ENCODE measurements around the gene ELMO3.
A peak's percentile ranks its signal among the peaks of the same experiment; 100 is the strongest.

Gene ELMO3

DNA sequence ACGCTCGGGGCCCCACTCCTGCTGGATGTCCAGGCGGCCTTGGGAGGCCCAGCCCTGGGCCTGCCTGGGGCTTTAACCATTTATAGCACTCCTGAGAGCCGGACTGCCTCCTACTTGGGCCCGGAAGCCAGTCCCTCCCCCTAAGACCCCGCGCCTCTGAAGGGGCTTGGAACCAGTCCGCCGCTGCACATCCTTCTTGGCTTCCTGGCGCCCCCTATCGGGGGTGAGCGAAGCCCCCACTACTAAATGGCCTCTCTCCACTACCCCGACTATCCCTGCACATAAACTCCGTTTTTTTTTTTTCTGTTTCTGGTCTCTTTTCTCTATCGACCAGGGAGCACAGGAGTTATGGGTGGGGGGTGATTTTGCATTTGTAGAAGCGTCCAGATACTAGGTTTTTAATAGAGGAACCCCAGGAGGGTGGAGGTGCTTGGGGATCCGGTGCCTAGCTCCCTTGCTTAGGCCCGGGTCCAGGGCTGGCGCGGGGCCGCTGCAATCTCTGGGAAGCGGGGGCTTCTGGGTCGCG lies 29.2 kb upstream of the ELMO3 start:
- peaks cover 7 to 65% (median 58%) of the 10 kb centered on the region in 4 donors for H3K4me1 ChIP-seq
- peaks cover 0 to 15% of the 10 kb centered on the region in 2 donors for H3K27me3 ChIP-seq
- H3K4me3 ChIP-seq, result peak overlapping the region; percentile 49 to 59
- peak overlapping the region; percentile 92 to 96 for H3K27ac ChIP-seq
- no peaks in the 10 kb centered on the region for H3K9me3 ChIP-seq
- TF ChIP-seq, protein P1, sequence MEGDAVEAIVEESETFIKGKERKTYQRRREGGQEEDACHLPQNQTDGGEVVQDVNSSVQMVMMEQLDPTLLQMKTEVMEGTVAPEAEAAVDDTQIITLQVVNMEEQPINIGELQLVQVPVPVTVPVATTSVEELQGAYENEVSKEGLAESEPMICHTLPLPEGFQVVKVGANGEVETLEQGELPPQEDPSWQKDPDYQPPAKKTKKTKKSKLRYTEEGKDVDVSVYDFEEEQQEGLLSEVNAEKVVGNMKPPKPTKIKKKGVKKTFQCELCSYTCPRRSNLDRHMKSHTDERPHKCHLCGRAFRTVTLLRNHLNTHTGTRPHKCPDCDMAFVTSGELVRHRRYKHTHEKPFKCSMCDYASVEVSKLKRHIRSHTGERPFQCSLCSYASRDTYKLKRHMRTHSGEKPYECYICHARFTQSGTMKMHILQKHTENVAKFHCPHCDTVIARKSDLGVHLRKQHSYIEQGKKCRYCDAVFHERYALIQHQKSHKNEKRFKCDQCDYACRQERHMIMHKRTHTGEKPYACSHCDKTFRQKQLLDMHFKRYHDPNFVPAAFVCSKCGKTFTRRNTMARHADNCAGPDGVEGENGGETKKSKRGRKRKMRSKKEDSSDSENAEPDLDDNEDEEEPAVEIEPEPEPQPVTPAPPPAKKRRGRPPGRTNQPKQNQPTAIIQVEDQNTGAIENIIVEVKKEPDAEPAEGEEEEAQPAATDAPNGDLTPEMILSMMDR (IDR thresholded peaks at IDR 0.05), result peak in 1 of 2 experiments; percentile 42
- no peak for DNase-seq
- H3K36me3 ChIP-seq, result no peaks in the 10 kb centered on the region
- intact Hi-C loops (cut with DNase I; ENCODE audit: low total_unique reads), result no loop called here

DNA sequence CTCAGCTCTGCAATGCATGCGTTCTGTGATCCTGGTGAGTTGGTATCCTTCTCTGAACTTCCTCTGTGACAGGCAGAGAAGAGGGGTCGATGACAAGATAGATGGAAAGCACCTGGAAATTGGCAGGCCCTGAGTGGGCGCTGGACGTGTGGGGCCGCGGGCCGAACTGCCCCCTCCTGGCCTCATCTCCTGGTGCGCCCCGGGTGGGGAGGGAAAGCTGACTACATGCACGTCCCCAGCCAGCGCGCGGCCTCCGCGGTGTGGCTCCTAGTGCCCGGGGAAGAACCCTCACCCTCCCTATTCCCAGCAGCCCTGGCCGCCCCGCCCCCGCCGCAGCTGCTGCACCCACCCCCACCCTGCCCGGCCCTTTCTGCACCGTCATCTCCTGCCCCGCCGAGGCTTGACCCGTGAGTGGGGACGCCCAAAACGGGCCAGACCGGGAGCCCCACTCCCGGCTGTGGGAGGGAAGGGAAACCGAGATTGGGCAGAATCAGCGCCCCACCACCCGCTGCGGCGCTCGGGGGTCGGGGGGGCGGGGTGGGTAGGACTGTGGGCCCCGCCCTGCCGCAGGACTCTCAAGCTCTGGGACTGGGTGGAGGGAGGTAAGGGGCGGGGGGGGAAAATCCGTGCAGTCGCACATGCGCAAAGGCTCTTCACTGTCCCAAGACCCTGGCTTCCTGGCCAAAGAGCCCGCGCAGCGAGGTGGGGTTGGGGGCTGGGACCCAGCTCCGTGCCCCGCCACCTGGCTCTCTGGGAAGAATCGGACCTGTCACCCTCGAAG lies 28.6 kb upstream of the ELMO3 start, which contains the start of gene NOL3:
Gene NOL3 (plus strand): TSS at position 371 of the 781 bp plus-strand sequence.
- intact Hi-C loops (cut with DNase I; ENCODE audit: low total_unique reads), result no loop called here
- TF ChIP-seq, protein P1 (IDR thresholded peaks at IDR 0.05), result peak in 1 of 2 experiments; percentile 35
- peak within 1 kb of the TSS; percentile 49 to 59 for H3K4me3 ChIP-seq
- peak within 1 kb of the TSS; percentile 92 to 96 for H3K27ac ChIP-seq
- DNase-seq, result peak; percentile 89 to 96
- H3K36me3 ChIP-seq, result peaks cover 0 to 5% (median 3%) of the 10 kb centered on the region in 3 donors
- H3K4me1 ChIP-seq, result peaks cover 7 to 65% (median 58%) of the 10 kb centered on the region in 4 donors
- H3K27me3 ChIP-seq, result peaks cover 0 to 9% of the 10 kb centered on the region in 2 donors
- no peaks in the 10 kb centered on the region for H3K9me3 ChIP-seq

DNA sequence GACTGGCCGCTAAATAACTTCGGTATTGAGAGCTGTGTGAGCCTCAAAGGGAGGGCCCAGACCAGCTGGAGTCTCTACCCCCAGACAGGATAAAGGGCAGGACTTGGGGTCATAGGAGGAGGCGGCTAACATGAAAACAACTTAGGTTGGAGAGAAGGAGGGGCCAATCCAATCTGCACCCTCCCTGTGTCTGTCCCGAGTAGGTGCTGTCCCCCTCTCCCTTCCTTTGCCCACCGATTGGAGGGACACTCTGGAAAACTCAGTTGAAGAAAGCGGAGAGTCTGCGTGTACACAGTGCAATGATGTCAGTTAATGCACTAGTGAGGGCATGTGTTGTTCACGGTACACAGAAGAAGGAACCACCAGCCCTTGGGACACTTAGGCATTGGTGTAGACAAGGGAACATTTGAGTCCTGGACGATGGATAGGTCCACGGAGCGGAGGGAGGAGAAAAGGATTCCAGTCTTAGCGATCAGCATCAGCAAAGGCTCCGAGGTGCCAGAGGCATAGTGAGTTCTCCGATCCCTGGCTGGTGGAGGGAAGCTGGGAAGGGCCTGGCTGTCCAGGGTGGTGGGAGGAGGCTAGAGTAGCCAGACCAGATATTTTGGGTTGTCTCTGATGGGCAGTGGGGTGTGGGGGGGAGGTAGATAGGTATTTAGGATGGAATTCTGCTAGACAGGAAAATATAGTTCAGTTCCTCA lies 27.8 kb upstream of the ELMO3 start:
- Histone ChIP-seq H3K36me3 (peaks cover 0 to 6% (median 5%) of the 10 kb centered on the region in 3 donors), H3K27ac (peak overlapping the region; percentile 92 to 96), H3K4me1 (peaks cover 7 to 59% (median 52%) of the 10 kb centered on the region in 4 donors), H3K9me3 (no peaks in the 10 kb centered on the region), H3K27me3 (peaks cover 0 to 1% of the 10 kb centered on the region in 2 donors), H3K4me3 (peak overlapping the region; percentile 49 to 59)
- no peak for DNase-seq
- intact Hi-C loops (cut with DNase I; ENCODE audit: low total_unique reads), result no loop called here
- TF ChIP-seq, protein P1 (IDR thresholded peaks at IDR 0.05), result no peak

DNA sequence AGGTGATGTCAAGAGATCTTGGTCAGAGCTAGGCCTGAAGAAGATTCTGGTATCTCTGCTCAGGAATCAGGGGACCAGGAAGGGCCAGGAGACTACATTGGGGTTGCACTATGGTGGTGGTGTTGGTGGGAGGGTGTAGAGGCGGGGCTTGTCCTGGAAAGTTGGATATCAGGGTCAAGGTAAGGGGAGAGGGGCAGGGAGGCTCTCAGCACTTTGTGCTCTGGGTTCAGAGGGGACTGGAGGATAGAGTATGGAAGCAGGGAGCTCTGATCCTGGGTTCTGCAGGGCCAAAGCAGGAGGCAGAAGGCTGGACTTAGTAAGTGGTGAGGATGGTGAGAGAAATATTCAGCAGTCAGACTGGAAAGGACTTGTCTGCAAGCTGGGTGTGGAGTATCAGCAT lies 25.6 kb upstream of the ELMO3 start:
- H3K36me3 ChIP-seq, result peaks cover 0 to 12% (median 6%) of the 10 kb centered on the region in 3 donors
- H3K9me3 ChIP-seq, result no peaks in the 10 kb centered on the region
- H3K4me1 ChIP-seq, result peaks cover 7 to 69% (median 59%) of the 10 kb centered on the region in 4 donors
- H3K4me3 ChIP-seq, result peak overlapping the region; percentile 54 to 65
- no peak for DNase-seq
- intact Hi-C loops (cut with DNase I; ENCODE audit: low total_unique reads), result no loop called here
- peak overlapping the region; percentile 92 to 96 for H3K27ac ChIP-seq
- no peaks in the 10 kb centered on the region for H3K27me3 ChIP-seq
- TF ChIP-seq, protein P1 (IDR thresholded peaks at IDR 0.05), result no peak

DNA sequence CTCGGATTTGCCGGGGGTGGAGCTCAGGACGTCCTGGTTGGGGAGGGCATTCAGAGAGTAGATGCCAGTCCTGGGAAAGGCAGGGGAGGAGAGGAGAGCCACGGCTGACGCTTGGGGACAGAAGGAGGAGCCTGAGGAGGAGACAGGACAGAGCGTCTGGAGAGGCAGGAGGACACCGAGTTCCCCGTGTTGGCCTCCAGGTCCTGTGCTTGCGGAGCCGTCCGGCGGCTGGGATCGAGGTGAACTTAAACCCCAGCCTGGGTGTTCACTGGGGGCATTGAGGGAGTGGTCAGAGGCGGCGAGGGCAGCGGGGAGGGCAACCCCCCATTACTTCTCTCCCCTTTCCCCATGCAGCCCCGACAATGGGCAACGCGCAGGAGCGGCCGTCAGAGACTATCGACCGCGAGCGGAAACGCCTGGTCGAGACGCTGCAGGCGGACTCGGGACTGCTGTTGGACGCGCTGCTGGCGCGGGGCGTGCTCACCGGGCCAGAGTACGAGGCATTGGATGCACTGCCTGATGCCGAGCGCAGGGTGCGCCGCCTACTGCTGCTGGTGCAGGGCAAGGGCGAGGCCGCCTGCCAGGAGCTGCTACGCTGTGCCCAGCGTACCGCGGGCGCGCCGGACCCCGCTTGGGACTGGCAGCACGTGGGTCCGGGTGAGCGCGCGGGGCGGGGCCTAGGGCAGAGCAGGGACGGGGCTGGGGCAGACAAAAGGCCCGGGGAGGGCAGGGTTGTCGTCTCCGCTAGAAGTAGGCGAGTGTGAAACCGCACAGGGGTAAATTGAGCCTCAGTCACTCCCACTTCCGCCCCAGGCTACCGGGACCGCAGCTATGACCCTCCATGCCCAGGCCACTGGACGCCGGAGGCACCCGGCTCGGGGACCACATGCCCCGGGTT lies 24.9 kb upstream of the ELMO3 start:
- DNase-seq, result peak; percentile 91 to 97

More for the DNA sequence above, 24.9 kb upstream of the ELMO3 start:
- H3K9me3 ChIP-seq, result no peaks in the 10 kb centered on the region
- H3K36me3 ChIP-seq, result peaks cover 0 to 12% (median 6%) of the 10 kb centered on the region in 3 donors
- H3K4me3 ChIP-seq, result peak overlapping the region; percentile 54 to 65
- intact Hi-C loops (cut with DNase I; ENCODE audit: low total_unique reads), result no loop called here
- H3K27me3 ChIP-seq, result no peaks in the 10 kb centered on the region
- H3K4me1 ChIP-seq, result peaks cover 7 to 68% (median 62%) of the 10 kb centered on the region in 4 donors
- TF ChIP-seq, protein P1 (IDR thresholded peaks at IDR 0.05), result peak; percentile 23 to 32
- H3K27ac ChIP-seq, result peak overlapping the region; percentile 92 to 96
